ENCODE measurements around the gene MTUS2.

Gene MTUS2

DNA sequence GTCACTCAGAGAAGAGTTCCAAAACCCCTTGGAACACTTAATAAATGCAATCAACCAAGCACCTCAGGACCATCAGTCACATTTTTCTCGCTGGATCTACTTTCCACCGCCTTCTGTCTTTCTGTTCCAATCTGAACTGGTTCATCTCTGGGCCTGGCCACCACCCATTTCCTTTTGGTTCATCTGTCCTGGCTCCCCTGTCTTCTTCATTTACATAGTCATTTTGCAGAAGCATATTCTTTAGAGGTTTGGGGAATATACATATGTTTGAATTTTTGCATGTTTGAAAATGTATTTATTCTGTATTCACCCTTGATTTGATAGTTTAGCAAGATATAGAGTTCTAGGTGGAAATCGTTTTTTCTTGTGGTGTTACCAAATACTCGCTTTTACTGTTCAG lies 188.2 kb downstream of the MTUS2 start:
- no peaks in the 10 kb centered on the region for H3K9me3 ChIP-seq (ENCODE audit: control insufficient read depth, low read length)
- no peak overlapping the region for H3K9ac ChIP-seq (ENCODE audit: low read length)
- H3K4me1 ChIP-seq (ENCODE audit: control insufficient read depth, insufficient read depth, low read length) = no peaks in the 10 kb centered on the region
- no peaks in the 10 kb centered on the region for H3K27me3 ChIP-seq (ENCODE audit: control insufficient read depth, insufficient read depth, low read length)
- H3K4me3 ChIP-seq (ENCODE audit: low read length) = no peak overlapping the region
- H3K36me3 ChIP-seq (ENCODE audit: control insufficient read depth, insufficient read depth, low read length) = no peaks in the 10 kb centered on the region

DNA sequence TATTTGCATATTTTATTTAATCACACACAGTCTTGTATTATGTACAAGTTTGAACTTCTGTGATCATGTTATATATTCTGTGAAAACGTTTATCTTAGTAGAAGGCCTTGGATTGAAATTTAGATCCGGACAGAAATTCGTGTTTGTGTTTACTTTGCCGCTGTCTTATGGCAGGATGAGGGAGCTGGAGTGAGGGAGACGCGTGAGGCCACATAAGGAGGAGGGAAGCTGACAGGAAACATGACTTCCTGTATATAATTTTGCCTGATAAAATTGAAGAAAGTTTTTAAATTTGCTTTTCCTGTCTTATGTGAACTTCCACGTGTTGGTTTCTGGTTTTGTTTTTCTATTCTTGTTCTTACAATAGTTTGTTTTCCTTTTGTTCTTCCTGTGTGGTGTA lies 200.2 kb downstream of the MTUS2 start:
- Histone ChIP-seq H3K9ac (ENCODE audit: low read length) (no peak overlapping the region), H3K4me1 (ENCODE audit: control insufficient read depth, insufficient read depth, low read length) (no peaks in the 10 kb centered on the region), H3K4me3 (ENCODE audit: low read length) (no peak overlapping the region), H3K9me3 (ENCODE audit: control insufficient read depth, low read length) (no peaks in the 10 kb centered on the region), H3K27me3 (ENCODE audit: control insufficient read depth, insufficient read depth, low read length) (no peaks in the 10 kb centered on the region), H3K36me3 (ENCODE audit: control insufficient read depth, insufficient read depth, low read length) (no peaks in the 10 kb centered on the region)

- H3K9me3 ChIP-seq (ENCODE audit: control insufficient read depth, low read length) = no peaks in the 10 kb centered on the region
- H3K9ac ChIP-seq (ENCODE audit: low read length) = no peak overlapping the region
- no peaks in the 10 kb centered on the region for H3K27me3 ChIP-seq (ENCODE audit: control insufficient read depth, insufficient read depth, low read length)
Measured at GRCh38 chr13:29021311-29021710, 201.2 kb downstream of the MTUS2 start.

DNA sequence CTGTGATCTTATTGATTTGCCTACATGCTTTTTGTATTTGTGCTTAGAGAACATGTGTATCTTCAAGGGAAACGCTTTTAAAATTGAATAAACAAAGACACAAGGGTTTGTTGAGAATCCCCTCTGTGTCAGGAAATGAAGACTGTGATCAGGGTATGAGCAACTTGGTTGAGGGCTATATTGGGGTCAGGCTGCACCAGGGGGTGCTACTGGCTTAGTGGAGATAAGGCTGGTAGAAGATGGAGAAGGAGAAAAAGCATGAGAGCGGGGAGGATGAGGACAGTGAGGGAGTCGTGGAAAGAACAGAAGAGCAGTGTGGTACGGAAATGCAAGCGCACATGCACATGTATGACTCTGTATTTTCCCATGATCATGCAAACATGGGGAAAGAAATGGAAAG lies 201.6 kb downstream of the MTUS2 start:
- Histone ChIP-seq H3K27me3 (ENCODE audit: control insufficient read depth, insufficient read depth, low read length) (no peaks in the 10 kb centered on the region), H3K4me3 (ENCODE audit: low read length) (no peak overlapping the region), H3K9ac (ENCODE audit: low read length) (no peak overlapping the region), H3K36me3 (ENCODE audit: control insufficient read depth, insufficient read depth, low read length) (no peaks in the 10 kb centered on the region), H3K9me3 (ENCODE audit: control insufficient read depth, low read length) (no peaks in the 10 kb centered on the region), H3K4me1 (ENCODE audit: control insufficient read depth, insufficient read depth, low read length) (no peaks in the 10 kb centered on the region)

More at GRCh38 chr13:29021311-29021710, 201.2 kb downstream of the MTUS2 start:
- no peaks in the 10 kb centered on the region for H3K4me1 ChIP-seq (ENCODE audit: control insufficient read depth, insufficient read depth, low read length)
- no peaks in the 10 kb centered on the region for H3K36me3 ChIP-seq (ENCODE audit: control insufficient read depth, insufficient read depth, low read length)
- H3K4me3 ChIP-seq (ENCODE audit: low read length) = no peak overlapping the region

- Histone ChIP-seq H3K4me3 (ENCODE audit: low read length) (no peak overlapping the region), H3K36me3 (ENCODE audit: control insufficient read depth, insufficient read depth, low read length) (no peaks in the 10 kb centered on the region), H3K9me3 (ENCODE audit: control insufficient read depth, low read length) (no peaks in the 10 kb centered on the region), H3K4me1 (ENCODE audit: control insufficient read depth, insufficient read depth, low read length) (no peaks in the 10 kb centered on the region), H3K9ac (ENCODE audit: low read length) (no peak overlapping the region), H3K27me3 (ENCODE audit: control insufficient read depth, insufficient read depth, low read length) (no peaks in the 10 kb centered on the region)
Measured at GRCh38 chr13:29022410-29022809, 202.3 kb downstream of the MTUS2 start.

GRCh38 chr13:29022968-29023367 lies 202.8 kb downstream of the MTUS2 start:
- Histone ChIP-seq H3K9me3 (ENCODE audit: control insufficient read depth, low read length) (no peaks in the 10 kb centered on the region), H3K27me3 (ENCODE audit: control insufficient read depth, insufficient read depth, low read length) (no peaks in the 10 kb centered on the region)

DNA sequence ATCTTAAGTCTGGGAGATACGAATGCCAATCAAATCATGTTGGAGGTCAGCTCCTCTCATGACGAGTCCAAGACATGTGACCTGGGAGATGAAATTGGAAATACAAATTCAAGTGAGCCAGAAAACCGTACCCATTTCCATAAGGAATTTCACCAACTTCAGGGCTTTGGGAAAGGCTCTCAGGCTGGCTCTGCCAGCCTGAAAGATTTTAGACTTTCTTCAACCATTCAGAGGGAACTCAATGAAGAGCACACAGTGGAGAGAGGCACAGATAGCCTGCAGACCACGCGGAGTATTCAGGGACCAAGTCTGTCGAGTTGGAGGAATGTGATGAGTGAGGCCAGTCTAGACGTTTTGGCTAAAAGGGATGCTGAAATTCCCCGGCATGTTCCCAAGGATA lies 204.6 kb downstream of the MTUS2 start:
- no peak overlapping the region for H3K4me3 ChIP-seq (ENCODE audit: low read length)
- no peaks in the 10 kb centered on the region for H3K9me3 ChIP-seq (ENCODE audit: control insufficient read depth, low read length)
- no peak overlapping the region for H3K9ac ChIP-seq (ENCODE audit: low read length)
- H3K27me3 ChIP-seq (ENCODE audit: control insufficient read depth, insufficient read depth, low read length) = no peaks in the 10 kb centered on the region
- no peaks in the 10 kb centered on the region for H3K36me3 ChIP-seq (ENCODE audit: control insufficient read depth, insufficient read depth, low read length)
- no peaks in the 10 kb centered on the region for H3K4me1 ChIP-seq (ENCODE audit: control insufficient read depth, insufficient read depth, low read length)

More at GRCh38 chr13:29022968-29023367, 202.8 kb downstream of the MTUS2 start:
- no peaks in the 10 kb centered on the region for H3K4me1 ChIP-seq (ENCODE audit: control insufficient read depth, insufficient read depth, low read length)
- H3K4me3 ChIP-seq (ENCODE audit: low read length) = no peak overlapping the region
- no peak overlapping the region for H3K9ac ChIP-seq (ENCODE audit: low read length)
- H3K36me3 ChIP-seq (ENCODE audit: control insufficient read depth, insufficient read depth, low read length) = no peaks in the 10 kb centered on the region

DNA sequence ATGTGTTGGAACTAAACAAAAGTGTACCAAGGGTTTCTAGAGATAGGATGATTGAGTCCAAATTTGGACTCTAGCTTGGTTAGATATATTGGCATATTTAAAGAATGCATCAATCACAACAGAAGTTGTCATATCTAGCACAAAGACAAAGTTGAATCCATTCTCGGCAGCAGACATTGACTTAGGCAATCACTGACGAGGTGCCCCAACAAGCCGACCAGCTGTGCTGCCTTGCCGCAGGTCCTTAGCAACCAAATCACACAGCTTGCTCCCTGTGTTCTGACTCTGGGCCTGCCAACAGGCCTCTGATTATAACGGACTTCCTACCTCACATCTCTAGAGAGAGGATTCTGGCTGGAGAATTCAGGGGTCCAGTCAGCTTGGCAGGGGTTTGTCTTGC lies 208.7 kb downstream of the MTUS2 start:
- Histone ChIP-seq H3K36me3 (ENCODE audit: control insufficient read depth, insufficient read depth, low read length) (no peaks in the 10 kb centered on the region), H3K27me3 (ENCODE audit: control insufficient read depth, insufficient read depth, low read length) (no peaks in the 10 kb centered on the region), H3K4me3 (ENCODE audit: low read length) (no peak overlapping the region), H3K9me3 (ENCODE audit: control insufficient read depth, low read length) (no peaks in the 10 kb centered on the region), H3K9ac (ENCODE audit: low read length) (no peak overlapping the region), H3K4me1 (ENCODE audit: control insufficient read depth, insufficient read depth, low read length) (no peaks in the 10 kb centered on the region)

DNA sequence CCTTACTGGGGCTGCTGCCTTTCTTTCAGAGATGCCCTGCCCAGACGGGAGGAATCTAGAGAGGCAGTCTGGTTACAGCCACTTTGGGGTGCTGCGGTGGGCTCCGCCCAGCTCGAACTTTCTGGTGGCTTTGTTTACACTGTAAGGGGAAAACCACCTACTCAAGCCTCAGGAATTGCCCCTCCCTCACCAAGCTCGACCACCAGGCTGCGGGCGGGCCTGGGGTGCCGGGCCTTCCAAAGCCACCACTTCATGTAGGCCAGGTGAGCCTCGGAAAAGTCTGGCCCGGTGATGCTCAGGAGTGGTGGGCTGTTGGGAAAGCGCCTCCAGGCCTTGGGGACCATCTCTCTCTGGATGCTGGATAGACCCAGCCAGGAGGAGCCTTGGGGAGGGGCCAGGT lies 218.6 kb downstream of the MTUS2 start:
- H3K4me3 ChIP-seq (ENCODE audit: low read length) = no peak overlapping the region
- no peaks in the 10 kb centered on the region for H3K36me3 ChIP-seq (ENCODE audit: control insufficient read depth, insufficient read depth, low read length)
- H3K9ac ChIP-seq (ENCODE audit: low read length) = no peak overlapping the region
- H3K27me3 ChIP-seq (ENCODE audit: control insufficient read depth, insufficient read depth, low read length) = no peaks in the 10 kb centered on the region
- H3K4me1 ChIP-seq (ENCODE audit: control insufficient read depth, insufficient read depth, low read length) = no peaks in the 10 kb centered on the region
- no peaks in the 10 kb centered on the region for H3K9me3 ChIP-seq (ENCODE audit: control insufficient read depth, low read length)

DNA sequence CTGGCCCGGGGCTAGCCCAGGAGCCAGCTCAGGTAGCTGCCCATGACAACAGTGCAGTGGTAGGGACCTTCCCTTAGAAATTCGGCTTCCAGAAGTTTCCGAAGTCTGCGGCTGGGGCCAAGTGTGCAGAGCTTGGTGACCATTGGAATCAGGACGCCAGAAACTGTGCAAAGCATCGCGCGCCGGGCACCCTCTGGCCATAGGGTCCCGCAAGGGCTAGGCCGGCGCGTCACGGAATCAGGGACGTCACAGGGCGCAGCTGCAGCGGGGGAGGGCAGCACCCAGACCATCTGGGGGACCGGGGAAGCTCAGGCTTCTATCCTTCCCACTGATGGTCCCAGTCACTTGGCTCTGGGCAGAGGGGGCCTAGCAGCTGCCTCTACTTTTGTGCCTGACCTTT lies 219.1 kb downstream of the MTUS2 start:
- Histone ChIP-seq H3K36me3 (ENCODE audit: control insufficient read depth, insufficient read depth, low read length) (no peaks in the 10 kb centered on the region), H3K9me3 (ENCODE audit: control insufficient read depth, low read length) (no peaks in the 10 kb centered on the region), H3K27me3 (ENCODE audit: control insufficient read depth, insufficient read depth, low read length) (no peaks in the 10 kb centered on the region), H3K9ac (ENCODE audit: low read length) (no peak overlapping the region), H3K4me1 (ENCODE audit: control insufficient read depth, insufficient read depth, low read length) (no peaks in the 10 kb centered on the region), H3K4me3 (ENCODE audit: low read length) (no peak overlapping the region)

DNA sequence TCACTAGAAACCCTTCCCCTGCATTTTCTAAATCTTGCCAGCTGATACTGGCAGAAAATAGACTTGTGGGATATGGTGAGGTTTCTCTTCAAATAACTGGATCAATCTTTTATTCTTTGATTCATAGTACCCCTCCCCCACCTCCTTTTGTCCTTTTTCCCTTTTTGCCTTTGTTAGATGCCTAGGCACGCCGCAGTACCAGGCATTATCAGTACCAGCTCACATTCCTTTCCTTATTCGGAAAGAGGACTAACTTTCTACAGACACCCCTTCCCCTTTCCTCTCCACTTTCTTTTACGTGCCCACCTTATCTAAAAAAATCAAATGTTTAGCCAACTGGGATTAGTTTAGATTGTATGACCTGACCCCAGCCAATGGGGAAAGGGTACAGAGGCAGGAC lies 226.4 kb downstream of the MTUS2 start:
- H3K36me3 ChIP-seq (ENCODE audit: control insufficient read depth, insufficient read depth, low read length) = no peaks in the 10 kb centered on the region
- no peak overlapping the region for H3K9ac ChIP-seq (ENCODE audit: low read length)
- no peak overlapping the region for H3K4me3 ChIP-seq (ENCODE audit: low read length)
- no peaks in the 10 kb centered on the region for H3K9me3 ChIP-seq (ENCODE audit: control insufficient read depth, low read length)
- H3K27me3 ChIP-seq (ENCODE audit: control insufficient read depth, insufficient read depth, low read length) = no peaks in the 10 kb centered on the region
- no peaks in the 10 kb centered on the region for H3K4me1 ChIP-seq (ENCODE audit: control insufficient read depth, insufficient read depth, low read length)

GRCh38 chr13:29049524-29049923 lies 229.4 kb downstream of the MTUS2 start:
- H3K9ac ChIP-seq (ENCODE audit: low read length) = no peak overlapping the region
- no peaks in the 10 kb centered on the region for H3K27me3 ChIP-seq (ENCODE audit: control insufficient read depth, insufficient read depth, low read length)
- no peaks in the 10 kb centered on the region for H3K9me3 ChIP-seq (ENCODE audit: control insufficient read depth, low read length)
- H3K4me3 ChIP-seq (ENCODE audit: low read length) = no peak overlapping the region
- H3K4me1 ChIP-seq (ENCODE audit: control insufficient read depth, insufficient read depth, low read length) = no peaks in the 10 kb centered on the region
- no peaks in the 10 kb centered on the region for H3K36me3 ChIP-seq (ENCODE audit: control insufficient read depth, insufficient read depth, low read length)

DNA sequence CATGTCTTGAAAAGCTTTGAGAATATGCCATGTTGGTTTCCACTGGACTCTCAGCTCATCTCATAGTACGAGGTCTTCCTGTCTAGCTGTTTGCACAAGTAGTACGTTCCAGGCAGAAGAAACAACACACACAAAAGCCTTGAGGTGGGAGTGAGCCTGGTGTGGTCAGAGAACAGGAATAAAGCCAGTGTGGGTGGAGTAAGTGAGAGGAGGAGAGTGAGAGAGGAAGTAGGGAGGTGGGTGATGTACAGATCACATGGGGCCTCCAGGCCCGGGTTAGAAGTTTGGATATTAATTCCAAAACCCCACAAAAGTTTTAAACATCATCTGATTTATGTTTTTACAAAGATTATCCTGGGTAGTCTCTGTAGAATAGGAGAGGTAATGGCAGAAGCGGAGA lies 230.6 kb downstream of the MTUS2 start:
- H3K27me3 ChIP-seq (ENCODE audit: control insufficient read depth, insufficient read depth, low read length) = no peaks in the 10 kb centered on the region
- no peak overlapping the region for H3K4me3 ChIP-seq (ENCODE audit: low read length)
- H3K9me3 ChIP-seq (ENCODE audit: control insufficient read depth, low read length) = no peaks in the 10 kb centered on the region
- no peak overlapping the region for H3K9ac ChIP-seq (ENCODE audit: low read length)
- H3K36me3 ChIP-seq (ENCODE audit: control insufficient read depth, insufficient read depth, low read length) = no peaks in the 10 kb centered on the region
- no peaks in the 10 kb centered on the region for H3K4me1 ChIP-seq (ENCODE audit: control insufficient read depth, insufficient read depth, low read length)

Data from mucosa of stomach (tissue), 1 donor.